Stomach (tissue), 9 donors: ENCODE measurements around the gene ACR. TPM values are rescaled to one million over a fixed set of nuclear protein-coding genes. Genes with fewer than 3 reads are reported as not detected.

Experiments
- DNase-seq, 2 donors: peaks; one replicate each; pipeline versions ENCODE4 v3.0.0 to v3.0.0-alpha.2; 2013 to 2019
- H3K27ac ChIP-seq, 5 donors: fragments of 200-600 bp in 4 of 5; sonication (generic) in 4 of 5; one replicate each; pipeline ENCODE4 v1.5.1; 2013 to 2019; ENCODE audit warnings: mild to moderate bottlenecking in 1 of 5, moderate library complexity in 1 of 5
- H3K27me3 ChIP-seq, 3 donors: fragments of 200-600 bp; sonication (generic); one replicate each; pipeline ENCODE4 v1.5.1; 2017 to 2019; ENCODE audit warnings: mixed run types in 1 of 3
- H3K36me3 ChIP-seq, 4 donors: fragments of 200-600 bp; sonication (generic); 1 replicate in 3 of 4; 2 replicates in 1 of 4; pipeline ENCODE4 v1.5.1; 2016 to 2019
- H3K4me1 ChIP-seq, 4 donors: fragments of 200-600 bp; sonication (generic); one replicate each; pipeline ENCODE4 v1.5.1; 2016 to 2019
- H3K4me3 ChIP-seq, 4 donors: fragments of 200-600 bp; sonication (generic) in 3 of 4; one replicate each; pipeline ENCODE4 v1.5.1; 2016 to 2019; ENCODE audit warnings: mild to moderate bottlenecking in 1 of 4
- H3K9me3 ChIP-seq, 4 donors: fragments of 200-600 bp; sonication (generic); one replicate each; pipeline ENCODE4 v1.5.1; 2016 to 2019
- CTCF ChIP-seq, 7 experiments: fragments of 450-650 bp in 4 of 7; fragments of 200-600 bp in 3 of 7; sonication (generic) in 3 of 7; IDR thresholded peaks; one replicate each; pipeline ENCODE4 v1.5.1; 2016 to 2019; ENCODE audit warnings: antibody characterized with exemption in 7 of 7, control low read depth in 2 of 7, mild to moderate bottlenecking in 1 of 7
- EP300 ChIP-seq: sonication (generic); formaldehyde crosslinking; IDR thresholded peaks from one replicate; pipeline ENCODE4 v1.6.1; 2017; ENCODE audit warnings: antibody characterized with exemption
- POLR2A ChIP-seq, 4 donors: fragments of 450-650 bp; IDR thresholded peaks; one replicate each; pipeline ENCODE4 v1.6.1; 2016; ENCODE audit warnings: antibody characterized with exemption in 4 of 4, control low read depth in 2 of 4, mild to moderate bottlenecking in 1 of 4, moderate library complexity in 1 of 4
- POLR2AphosphoS5 ChIP-seq, 3 donors: sonication (generic); formaldehyde crosslinking; IDR thresholded peaks; one replicate each; pipeline ENCODE4 v1.6.1; 2016; ENCODE audit warnings: antibody characterized with exemption in 3 of 3
- WGBS, 5 donors: extraction: QIAGEN DNeasy Blood & Tissue Kit in 3 of 5; methylation state at CpG; one replicate each; pipeline versions ENCODE4 v1.1.5 to v1.1.7; 2013 to 2018; 5-methylcytosine and 5-hydroxymethylcytosine counted together
- intact Hi-C: fragments of 100-400 bp; cut with DNase I; formaldehyde crosslinking; loops from one replicate; pipeline ENCODE4 v1.15.1; 2023; ENCODE audit warnings: low total_unique reads
- polyA plus RNA-seq, 3 donors: library from polyadenylated mRNA; stranded (reverse); fragments of 200-250 nt; gene quantifications; one replicate each; pipeline ENCODE4 v1.2.3, GENCODE V29; 2013
- total RNA-seq, 5 donors: library from RNA; depleted of rRNA; stranded (reverse); fragments of >200 nt; gene quantifications; one replicate each; pipeline versions ENCODE4 v1.1.0 to v1.2.3, GENCODE V29; 2014 to 2016
- donor health status: healthy with polysubstance abuse.
- donor health status: Bipolar disorder and iron deficiency.
- donor health status: healthy.

ACR gene
- total and polyA plus RNA-seq, 8 donors, result 0.19 to 0.37 (median 0.23) TPM; not detected in 5

- Histone ChIP-seq H3K4me3 (no peak overlapping the region), H3K27me3 (peaks cover 0 to 10% (median 0%) of the 10 kb centered on the region in 3 donors), H3K9me3 (no peaks in the 10 kb centered on the region), H3K4me1 (peaks cover 0 to 6% (median 5%) of the 10 kb centered on the region in 4 donors), H3K27ac (no peak overlapping the region), H3K36me3 (peaks cover 0 to 7% (median 0%) of the 10 kb centered on the region in 4 donors)
- intact Hi-C loops, result no loop called here
- WGBS, 5 donors, result 86 to 98% (median 90%) methylated on average over 6 of the region's 6 CpGs
- DNase-seq, result no peak
- no peak for TF ChIP-seq POLR2A (IDR thresholded peaks at IDR 0.05)
- TF ChIP-seq EP300, result no peak
- TF ChIP-seq CTCF (IDR thresholded peaks at IDR 0.05), result no peak
- TF ChIP-seq POLR2AphosphoS5 (IDR thresholded peaks at IDR 0.05), result no peak
Observed at GRCh38 chr22:50708996-50709395, 29.0 kb upstream of the ACR start.

GRCh38 chr22:50710221-50710620, 27.8 kb upstream of the ACR start:
- DNase-seq, result no peak
- TF ChIP-seq EP300 (no peak), CTCF (IDR thresholded peaks at IDR 0.05) (no peak), POLR2AphosphoS5 (IDR thresholded peaks at IDR 0.05) (no peak), POLR2A (IDR thresholded peaks at IDR 0.05) (no peak)
- Histone ChIP-seq H3K4me3 (no peak overlapping the region), H3K36me3 (peaks cover 0 to 2% (median 0%) of the 10 kb centered on the region in 4 donors), H3K27ac (no peak overlapping the region), H3K9me3 (no peaks in the 10 kb centered on the region), H3K27me3 (peaks cover 0 to 4% (median 0%) of the 10 kb centered on the region in 3 donors), H3K4me1 (peaks cover 0 to 3% (median 2%) of the 10 kb centered on the region in 4 donors)
- 65 to 82% (median 73%) methylated on average over 6 of the region's 6 CpGs for WGBS, 5 donors
- intact Hi-C loops, result no loop called here

GRCh38 chr22:50710886-50711285, 27.1 kb upstream of the ACR start:
- no peak for DNase-seq
- 91 to 98% (median 96%) methylated on average over 38 of the region's 38 CpGs for WGBS, 5 donors
- peaks cover 0 to 8% (median 0%) of the 10 kb centered on the region in 4 donors for H3K36me3 ChIP-seq

GRCh38 chr22:50711446-50712340, 26.3 kb upstream of the ACR start:
- Histone ChIP-seq H3K4me3 (no peak overlapping the region), H3K27me3 (no peaks in the 10 kb centered on the region), H3K9me3 (no peaks in the 10 kb centered on the region), H3K36me3 (peaks cover 0 to 8% (median 0%) of the 10 kb centered on the region in 4 donors), H3K4me1 (no peaks in the 10 kb centered on the region), H3K27ac (no peak overlapping the region)
- WGBS, 5 donors, result 79 to 85% (median 80%) methylated on average over 14 to 16 of the region's 16 CpGs
- intact Hi-C loops, result no loop called here
- no peak for DNase-seq
- TF ChIP-seq EP300 (no peak), POLR2A (IDR thresholded peaks at IDR 0.05) (no peak), CTCF (IDR thresholded peaks at IDR 0.05) (no peak), POLR2AphosphoS5 (IDR thresholded peaks at IDR 0.05) (no peak)

More at GRCh38 chr22:50710886-50711285, 27.1 kb upstream of the ACR start:
- TF ChIP-seq CTCF (IDR thresholded peaks at IDR 0.05), result no peak
- no peak for TF ChIP-seq POLR2A (IDR thresholded peaks at IDR 0.05)
- TF ChIP-seq POLR2AphosphoS5 (IDR thresholded peaks at IDR 0.05), result no peak
- TF ChIP-seq EP300, result no peak
- Histone ChIP-seq H3K4me3 (no peak overlapping the region), H3K27ac (no peak overlapping the region), H3K27me3 (no peaks in the 10 kb centered on the region), H3K9me3 (no peaks in the 10 kb centered on the region), H3K4me1 (no peaks in the 10 kb centered on the region)
- intact Hi-C loops, result no loop called here
